HG02623 (cell line): ENCODE results near the gene ZNF853.
"Not testable (repeated sequence)": the region's sequence is repeated elsewhere in the genome, so short reads cannot be mapped to it uniquely, and the experiment has no call there.

Source experiments
- ATAC-seq: cut with Tn5 transposase; IDR thresholded peaks from one replicate; pipeline ENCODE4 v1.9.1; 2021; ENCODE audit warnings: moderate library complexity; ENCODE audit not compliant: unreplicated experiment

ZNF853 gene

GRCh38 chr7:6650521-6651011 is 35.2 kb downstream of the ZNF853 start:
- no peak for ATAC-seq

- ATAC-seq: no peak
Measured at GRCh38 chr7:6651851-6652445, 36.5 kb downstream of the ZNF853 start.

GRCh38 chr7:6652446-6653011 is 37.1 kb downstream of the ZNF853 start:
- ATAC-seq: no peak

GRCh38 chr7:6653071-6654003 is 37.9 kb downstream of the ZNF853 start:
- no peak for ATAC-seq

- no peak for ATAC-seq
Measured at GRCh38 chr7:6654113-6654841, 38.9 kb downstream of the ZNF853 start.

- ATAC-seq: no peak
Measured at GRCh38 chr7:6654842-6655610, 39.6 kb downstream of the ZNF853 start.

- no peak for ATAC-seq
Measured at GRCh38 chr7:6655636-6656385, 40.4 kb downstream of the ZNF853 start.

GRCh38 chr7:6656413-6656812 is 41.0 kb downstream of the ZNF853 start:
- ATAC-seq: no peak

GRCh38 chr7:6658618-6659345 is 43.4 kb downstream of the ZNF853 start:
- ATAC-seq: no peak

- ATAC-seq: not testable (repeated sequence)
Measured at GRCh38 chr7:6670851-6671250, 55.4 kb downstream of the ZNF853 start.
